HepG2 (cell line): ENCODE data around the gene TADA3. TPM values are rescaled to one million over a fixed set of nuclear protein-coding genes. Genes with fewer than 3 reads are reported as not detected.

ENCODE experiments used
- HNRNPUL1 ChIP-seq: fragments of 200-400 bp; formaldehyde crosslinking; IDR thresholded peaks from 2 replicates; pipeline ENCODE4 v1.6.1; 2017; ENCODE audit warnings: low read depth, mild to moderate bottlenecking, low read length, moderate library complexity
- RERE ChIP-seq: IDR thresholded peaks from 2 replicates; pipeline ENCODE4 v1.6.1; 2016; ENCODE audit warnings: low read depth, missing genetic modification reagents, missing compliant biosample characterization
- REST ChIP-seq, 2 experiments: IDR thresholded peaks; 2 replicates each; pipeline ENCODE4 v1.6.1; 2011 to 2012; ENCODE audit warnings: low read length in 2 of 2, borderline replicate concordance in 1 of 2, low read depth in 1 of 2, mild to moderate bottlenecking in 1 of 2, moderate library complexity in 1 of 2
- ZBTB7A ChIP-seq: sonication (generic); formaldehyde crosslinking; IDR thresholded peaks from 2 replicates; pipeline ENCODE4 v1.8.0; 2022; ENCODE audit warnings: mild to moderate bottlenecking, missing genetic modification reagents
- ZNF17 ChIP-seq: sonication (generic); formaldehyde crosslinking; IDR thresholded peaks from 2 replicates; pipeline ENCODE4 v1.5.0; 2020; ENCODE audit warnings: mild to moderate bottlenecking, missing genetic modification reagents
- ZNF350 ChIP-seq: sonication (generic); formaldehyde crosslinking; IDR thresholded peaks from 2 replicates; pipeline ENCODE4 v1.4.0; 2020; ENCODE audit warnings: mild to moderate bottlenecking, low read depth, missing genetic modification reagents, borderline replicate concordance
- polyA plus RNA-seq, 8 experiments: library from polyadenylated mRNA; depleted of rRNA in 3 of 8; stranded (reverse) in 7 of 8; unstranded in 1 of 8; fragments of >200 nt; fragmentation: Illumina TruSeq in 4 of 8; extraction: Trizol in 4 of 8; gene quantifications; 2 replicates each; pipeline versions ENCODE4 v1.2.1 to v1.2.3, GENCODE V29; 2011 to 2016; ENCODE audit warnings: low read depth in 4 of 8, missing spikeins in 1 of 8, mixed read lengths in 1 of 8; ENCODE audit not compliant: insufficient read depth in 1 of 8
- total RNA-seq, 5 experiments: library from RNA; depleted of rRNA; stranded (reverse); fragments of >200 nt; fragmentation: Illumina TruSeq; extraction: Trizol; gene quantifications; 2 replicates each; pipeline ENCODE4 v1.2.3, GENCODE V29; 2016; ENCODE audit warnings: low read depth in 1 of 5

The TADA3 gene
- total and polyA plus RNA-seq, 2 of the 13 experiments (the other 11 are each of a cell fraction or from before 2014, with no cell fraction given): 32.1 to 37.1 TPM

GRCh38 chr3:9797196-9797945, 5.1 kb upstream of the TADA3 start (continued):
- no peak for TF ChIP-seq RERE (CRISPR knock-in tag)
- TF ChIP-seq ZNF17 (CRISPR knock-in tag): no peak
- no peak for TF ChIP-seq HNRNPUL1
- no peak for TF ChIP-seq ZBTB7A (CRISPR knock-in tag)
- no peak for TF ChIP-seq REST (IDR thresholded peaks at IDR 0.05; ENCODE audit: borderline replicate concordance in 1 of 2, low read depth in 1 of 2, low read length in 2 of 2)
- no peak for TF ChIP-seq ZNF350 (CRISPR knock-in tag)
- TF ChIP-seq, all 625 proteins: peak for 0
